ENCODE measurements around the gene NAGS.
"Not testable (repeated sequence)": the region's sequence is repeated elsewhere in the genome, so short reads cannot be mapped to it uniquely, and the experiment has no call there.

NAGS gene

DNA sequence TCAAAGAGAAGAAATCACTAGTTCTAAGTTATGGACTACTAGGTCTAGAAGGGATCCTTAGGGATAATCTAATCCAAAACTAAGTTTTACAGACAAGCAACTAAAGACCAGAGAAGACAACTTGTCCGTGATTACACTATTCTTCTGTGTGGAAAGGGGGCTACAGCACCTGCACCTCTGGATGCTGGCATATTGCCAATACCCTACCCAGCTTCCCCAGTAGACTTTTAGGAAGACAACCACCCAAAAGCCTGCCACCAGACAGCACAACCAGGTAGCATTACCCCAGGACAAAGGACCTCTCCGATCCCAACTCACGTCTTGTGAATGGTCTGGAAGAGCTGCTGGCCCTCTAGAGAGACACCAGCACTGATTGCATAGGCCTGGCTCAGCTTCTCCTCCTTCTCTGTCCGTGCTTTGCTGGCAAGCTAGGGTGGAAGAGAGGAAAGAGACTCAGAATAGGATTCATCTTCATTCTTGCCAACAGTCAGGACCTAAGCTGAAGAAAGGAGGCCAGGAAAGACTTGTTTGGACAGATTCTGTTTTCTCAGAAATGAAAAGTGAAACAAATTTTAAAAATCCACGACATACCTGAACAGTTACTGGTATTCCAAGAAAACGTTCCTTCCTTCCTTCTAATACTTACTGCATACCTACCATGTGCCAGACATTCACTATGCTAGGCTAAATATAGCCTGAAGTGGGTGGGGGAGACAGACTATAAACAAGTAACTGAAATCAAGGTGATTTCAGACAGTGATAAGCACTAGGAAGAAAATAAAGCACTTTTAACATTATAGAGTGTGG is 35.6 kb downstream of the NAGS start:
- no peak for DNase-seq (ENCODE audit: low read depth)

DNA sequence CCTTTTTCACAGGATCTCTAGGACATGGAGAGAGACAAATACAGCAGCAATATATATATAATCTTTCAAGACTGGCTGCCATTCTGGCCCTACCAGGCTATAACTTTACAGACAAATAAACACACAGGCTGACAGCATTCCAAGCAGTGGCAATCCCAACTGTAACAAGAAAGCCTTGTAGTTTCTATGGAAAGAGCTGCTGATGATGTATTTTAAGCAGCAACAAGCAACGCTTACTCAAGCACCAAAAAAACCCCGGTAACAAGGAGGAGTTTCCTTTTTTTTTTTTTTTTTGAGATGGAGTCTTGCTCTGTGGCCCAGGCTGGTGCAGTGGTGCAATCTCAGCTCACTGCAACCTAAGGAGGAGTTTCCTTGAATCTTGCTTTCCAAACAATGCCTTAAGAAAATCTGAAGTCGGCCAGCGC is 38.9 kb downstream of the NAGS start:
- no peak for DNase-seq (ENCODE audit: low read depth)

DNA sequence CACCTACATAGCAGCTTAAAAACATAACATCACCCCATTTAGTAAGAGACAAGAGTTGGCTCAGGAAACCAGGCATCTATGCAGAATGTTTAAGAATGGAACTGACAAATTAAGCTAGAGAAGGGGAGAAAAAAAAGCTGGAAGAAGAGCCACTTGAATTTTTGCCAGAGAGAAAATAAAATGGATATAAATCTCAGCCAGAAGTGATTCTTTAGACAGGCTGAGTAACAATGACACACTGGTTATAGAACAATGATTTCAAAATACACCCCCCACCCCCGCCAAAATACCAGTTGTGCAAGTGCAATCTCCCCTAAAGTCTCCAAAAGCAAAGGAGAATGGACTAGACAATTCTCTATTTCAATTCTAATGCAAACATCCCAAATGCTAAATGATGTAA is 39.6 kb downstream of the NAGS start:
- DNase-seq (ENCODE audit: low read depth), result no peak

DNA sequence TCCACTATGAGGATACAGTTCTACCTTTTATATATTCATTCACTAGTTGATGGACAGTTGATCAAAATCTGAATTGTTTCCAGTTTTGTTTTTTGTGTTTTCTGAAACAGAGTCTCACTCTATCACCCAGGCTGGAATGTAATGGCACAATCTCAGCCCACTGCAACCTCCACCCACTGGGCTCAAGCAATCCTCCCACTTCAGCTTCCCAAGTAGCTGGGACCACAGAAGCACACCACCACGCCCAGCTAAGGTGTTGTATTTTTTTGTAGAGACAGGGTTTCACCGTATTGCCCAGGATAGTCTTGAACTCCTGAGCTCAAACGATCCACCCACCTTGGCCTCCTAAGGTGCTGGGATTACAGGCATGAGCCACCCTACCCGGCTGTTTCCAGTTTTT is 41.1 kb downstream of the NAGS start:
- no peak for DNase-seq (ENCODE audit: low read depth)

DNA sequence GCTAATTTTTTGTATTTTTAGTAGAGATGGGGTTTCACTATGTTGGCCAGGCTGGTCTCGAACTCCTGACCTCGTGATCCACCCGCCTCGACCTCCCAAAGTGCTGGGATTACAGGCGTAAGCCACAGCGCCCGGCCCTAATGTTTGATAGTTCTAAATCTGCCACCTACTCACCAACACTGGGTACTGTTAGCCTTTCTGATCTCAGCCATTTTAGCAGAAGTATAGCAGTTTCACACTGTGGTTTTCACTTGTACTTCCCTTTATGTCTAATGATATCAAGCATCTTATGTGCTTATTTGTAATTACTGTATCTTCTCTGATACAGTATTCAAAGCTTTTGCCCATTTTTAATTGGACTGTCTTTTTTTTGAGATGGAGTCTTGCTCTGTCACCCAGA is 42.5 kb downstream of the NAGS start:
- DNase-seq (ENCODE audit: low read depth), result not testable (repeated sequence)

DNA sequence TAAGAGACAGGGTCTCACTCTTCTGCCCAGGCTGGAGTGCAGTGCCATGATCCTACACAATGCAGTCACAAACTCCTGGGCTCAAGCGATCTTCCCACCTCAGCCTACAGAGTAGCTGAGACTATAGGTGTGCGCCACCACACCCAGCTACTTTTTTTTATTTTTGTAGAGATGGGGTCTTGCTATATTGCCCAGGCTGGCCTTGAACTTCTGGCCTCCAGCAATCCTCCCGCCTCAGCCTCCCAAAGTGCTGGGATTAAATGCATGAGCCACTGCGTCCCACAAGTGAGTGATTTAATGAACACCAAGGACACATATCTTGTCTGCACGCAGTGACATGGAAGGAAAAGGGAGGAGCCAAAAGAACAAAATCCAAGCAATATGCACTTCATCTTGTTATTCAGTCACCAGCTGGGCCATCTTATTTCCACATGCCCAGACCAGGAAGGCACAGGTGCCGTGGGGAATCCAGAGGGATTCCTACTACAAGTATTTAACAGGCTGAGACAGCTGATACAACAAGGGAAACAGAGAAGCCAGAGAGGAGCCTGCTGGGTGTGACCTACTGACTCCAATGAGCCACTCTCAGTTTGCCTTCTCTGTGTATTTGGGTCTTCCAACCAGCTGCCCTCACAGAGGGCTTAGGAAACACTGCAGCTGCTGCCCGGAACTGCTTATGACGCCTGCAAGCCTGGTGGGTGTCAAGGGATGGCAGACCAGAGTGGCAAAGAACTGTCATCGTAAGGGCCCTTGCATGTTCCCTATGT is 45.1 kb downstream of the NAGS start:
- no peak for DNase-seq (ENCODE audit: low read depth)

DNA sequence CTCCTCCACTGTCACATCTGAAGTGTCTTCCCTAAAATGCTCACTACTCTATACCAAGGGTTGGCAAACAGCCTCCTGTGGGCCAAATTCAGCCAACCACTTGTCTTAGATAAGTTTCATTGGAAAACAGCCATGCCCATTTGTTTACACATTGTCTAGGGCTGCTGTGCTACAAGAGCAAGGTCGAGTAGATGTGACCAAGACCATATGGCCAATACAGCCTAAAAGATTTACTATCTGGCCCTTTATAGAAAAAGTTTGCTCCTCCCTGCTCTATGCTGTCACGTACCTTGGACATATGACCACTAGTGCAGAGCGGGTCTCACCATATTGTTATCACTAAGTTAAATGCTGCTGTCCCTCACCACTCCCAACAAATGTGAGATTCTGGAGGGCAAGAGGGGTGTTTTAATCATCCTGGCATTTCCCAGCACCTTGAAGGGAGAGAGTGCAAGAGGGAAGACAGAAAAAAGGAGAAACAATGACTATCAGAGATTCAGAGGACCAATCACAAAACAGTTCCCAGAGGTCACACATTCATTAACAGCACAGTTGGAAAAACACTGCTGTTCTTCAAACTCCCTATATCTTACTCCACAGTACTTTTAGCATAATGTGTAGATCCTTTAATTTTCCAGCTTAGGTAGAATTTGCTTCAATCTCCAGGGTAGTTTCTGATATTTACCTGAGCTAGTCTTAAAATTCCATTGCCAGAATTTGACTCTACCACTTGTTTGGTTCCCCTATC is 48.9 kb downstream of the NAGS start:
- DNase-seq (ENCODE audit: low read depth), result no peak

All from stimulated activated CD8-positive, alpha-beta memory T cell treated with anti-CD3 and anti-CD28 coated beads, Interleukin-15, amount 100 ng/mL, for 24 hours (primary cell).